Measurements from ENCODE around the gene NINJ2. TPM values are rescaled to one million over a fixed set of nuclear protein-coding genes. Genes with fewer than 3 reads are reported as not detected.
"Not testable (repeated sequence)": the region's sequence is repeated elsewhere in the genome, so short reads cannot be mapped to it uniquely, and the experiment has no call there.

NINJ2 gene
- total RNA-seq, 1 experiment from 2014 or later, result 3.1 TPM

- Histone ChIP-seq H3K36me3 (no peaks in the 10 kb centered on the region), H3K4me3 (no peak overlapping the region), H3K9me3 (peaks cover 7% of the 10 kb centered on the region), H3K27me3 (no peaks in the 10 kb centered on the region; the same call in 1 of the 2 replicates)
- DNase-seq, result no peak
These were observed 75.9 kb downstream of the NINJ2 start for GRCh38 chr12:587132-588023.

GRCh38 chr12:586318-587071 lies 76.8 kb downstream of the NINJ2 start:
- no peaks in the 10 kb centered on the region for H3K36me3 ChIP-seq
- no peaks in the 10 kb centered on the region; the same call in none of the 2 replicates for H3K27me3 ChIP-seq
- peaks cover 7% of the 10 kb centered on the region for H3K9me3 ChIP-seq
- DNase-seq, result no peak
- H3K4me3 ChIP-seq, result no peak overlapping the region

- no peak for DNase-seq
- H3K9me3 ChIP-seq, result peaks cover 7% of the 10 kb centered on the region
- H3K27me3 ChIP-seq, result no peaks in the 10 kb centered on the region; the same call in none of the 2 replicates
- no peaks in the 10 kb centered on the region for H3K36me3 ChIP-seq
- no peak overlapping the region for H3K4me3 ChIP-seq
These were observed 77.9 kb downstream of the NINJ2 start for GRCh38 chr12:585062-586061.

GRCh38 chr12:583251-583869 lies 79.9 kb downstream of the NINJ2 start:
- H3K4me3 ChIP-seq, result no peak overlapping the region
- H3K27me3 ChIP-seq, result no peaks in the 10 kb centered on the region; the same call in none of the 2 replicates
- H3K9me3 ChIP-seq, result peaks cover 1% of the 10 kb centered on the region
- H3K36me3 ChIP-seq, result no peaks in the 10 kb centered on the region
- DNase-seq, result no peak

- Histone ChIP-seq H3K36me3 (no peaks in the 10 kb centered on the region), H3K9me3 (no peaks in the 10 kb centered on the region), H3K4me3 (no peak overlapping the region), H3K27me3 (no peaks in the 10 kb centered on the region; the same call in none of the 2 replicates)
- no peak for DNase-seq
These were observed 81.5 kb downstream of the NINJ2 start for GRCh38 chr12:581746-582145.

- no peak for DNase-seq
- H3K9me3 ChIP-seq, result no peaks in the 10 kb centered on the region
- no peaks in the 10 kb centered on the region; the same call in none of the 2 replicates for H3K27me3 ChIP-seq
- H3K36me3 ChIP-seq, result no peaks in the 10 kb centered on the region
- no peak overlapping the region for H3K4me3 ChIP-seq
These were observed 81.9 kb downstream of the NINJ2 start for GRCh38 chr12:581321-581720.

GRCh38 chr12:580813-581212 lies 82.4 kb downstream of the NINJ2 start:
- no peak for DNase-seq
- Histone ChIP-seq H3K36me3 (no peaks in the 10 kb centered on the region; the same call in 1 of the 2 replicates), H3K27me3 (no peaks in the 10 kb centered on the region; the same call in none of the 2 replicates), H3K9me3 (no peaks in the 10 kb centered on the region), H3K4me3 (no peak overlapping the region)

- H3K4me3 ChIP-seq, result no peak overlapping the region
These were observed 83.7 kb downstream of the NINJ2 start for GRCh38 chr12:579420-580110.

GRCh38 chr12:578748-579419 lies 84.4 kb downstream of the NINJ2 start:
- no peaks in the 10 kb centered on the region; the same call in none of the 2 replicates for H3K27me3 ChIP-seq
- peaks cover 5% of the 10 kb centered on the region; the same call in 1 of the 2 replicates for H3K9me3 ChIP-seq
- peaks cover 3% of the 10 kb centered on the region; the same call in 1 of the 2 replicates for H3K36me3 ChIP-seq
- H3K4me3 ChIP-seq, result no peak overlapping the region
- DNase-seq, result no peak

More at GRCh38 chr12:579420-580110, 83.7 kb downstream of the NINJ2 start:
- H3K27me3 ChIP-seq, result no peaks in the 10 kb centered on the region; the same call in none of the 2 replicates
- peaks cover 3% of the 10 kb centered on the region; the same call in 1 of the 2 replicates for H3K36me3 ChIP-seq
- peaks cover 4% of the 10 kb centered on the region; the same call in 1 of the 2 replicates for H3K9me3 ChIP-seq
- no peak for DNase-seq

- not testable (repeated sequence) for H3K36me3 ChIP-seq, H3K4me3 ChIP-seq, DNase-seq, H3K27me3 ChIP-seq, H3K9me3 ChIP-seq
These were observed 85.1 kb downstream of the NINJ2 start for GRCh38 chr12:577994-578747.

GRCh38 chr12:576615-577110 lies 86.6 kb downstream of the NINJ2 start:
- Histone ChIP-seq H3K4me3 (no peak overlapping the region), H3K9me3 (peaks cover 5% of the 10 kb centered on the region; the same call in 1 of the 2 replicates), H3K27me3 (no peaks in the 10 kb centered on the region; the same call in 1 of the 2 replicates), H3K36me3 (peaks cover 3% of the 10 kb centered on the region; the same call in 1 of the 2 replicates)
- no peak for DNase-seq

GRCh38 chr12:575948-576614 lies 87.2 kb downstream of the NINJ2 start:
- peaks cover 5% of the 10 kb centered on the region; the same call in 1 of the 2 replicates for H3K9me3 ChIP-seq
- H3K27me3 ChIP-seq, result no peaks in the 10 kb centered on the region; the same call in 1 of the 2 replicates
- H3K36me3 ChIP-seq, result peaks cover 3% of the 10 kb centered on the region; the same call in 1 of the 2 replicates
- no peak overlapping the region for H3K4me3 ChIP-seq
- DNase-seq, result peak; percentile 92

- DNase-seq, result no peak
- Histone ChIP-seq H3K9me3 (peaks cover 5% of the 10 kb centered on the region; the same call in 1 of the 2 replicates), H3K36me3 (peaks cover 3% of the 10 kb centered on the region; the same call in 1 of the 2 replicates), H3K27me3 (no peaks in the 10 kb centered on the region; the same call in 1 of the 2 replicates), H3K4me3 (no peak overlapping the region)
These were observed 88.1 kb downstream of the NINJ2 start for GRCh38 chr12:575129-575502.
